IPS-18c (cell line): Measurements from ENCODE around the gene PLPP1.
"Not testable (repeated sequence)": the region's sequence is repeated elsewhere in the genome, so short reads cannot be mapped to it uniquely, and the experiment has no call there.

ENCODE experiments used
- H3K4me3 ChIP-seq: 2 replicates; pipeline ENCODE4 v1.7.0; 2013; ENCODE audit warnings: low read depth, mild to moderate bottlenecking, low read length, moderate library complexity; ENCODE audit not compliant: insufficient read depth
- H3K9me3 ChIP-seq: one replicate; pipeline ENCODE4 v1.6.1; 2013; ENCODE audit warnings: mild to moderate bottlenecking, low read length, moderate library complexity; ENCODE audit not compliant: control insufficient read depth, insufficient read depth

Gene PLPP1

DNA sequence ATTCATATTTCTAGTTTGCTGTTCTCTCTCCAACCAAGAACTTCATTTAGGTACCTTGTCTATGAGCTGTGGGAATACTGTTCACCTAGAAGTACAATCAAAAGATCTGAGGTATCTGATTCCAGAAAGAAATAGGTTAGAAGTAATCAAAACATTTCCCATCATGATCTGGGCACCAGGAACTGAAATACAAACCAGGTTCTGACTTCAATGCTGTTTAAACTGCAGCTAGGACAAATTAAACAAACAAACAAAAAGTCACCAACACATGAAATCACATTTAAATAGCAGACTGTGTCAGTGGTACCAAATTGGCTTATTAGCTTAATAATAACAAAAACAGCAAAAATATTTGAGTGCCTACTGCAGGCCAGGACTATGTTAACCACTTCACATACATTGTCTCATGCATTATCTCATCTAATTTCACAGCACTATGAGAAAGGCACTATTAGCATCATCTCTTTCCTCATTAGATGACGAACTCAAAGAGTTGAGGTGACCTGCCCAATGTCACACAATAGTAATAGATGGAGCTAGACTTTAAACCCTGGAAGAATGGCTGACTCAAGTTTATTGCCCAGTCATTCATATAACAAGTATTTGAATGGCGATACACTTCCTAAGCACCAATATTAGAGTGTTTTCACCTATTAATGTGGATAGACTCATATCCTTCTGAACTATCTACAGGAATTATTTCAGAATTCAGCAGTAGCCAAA is 14.5 kb downstream of the PLPP1 start:
- no peak overlapping the region for H3K4me3 ChIP-seq
- H3K9me3 ChIP-seq = no peaks in the 10 kb centered on the region

DNA sequence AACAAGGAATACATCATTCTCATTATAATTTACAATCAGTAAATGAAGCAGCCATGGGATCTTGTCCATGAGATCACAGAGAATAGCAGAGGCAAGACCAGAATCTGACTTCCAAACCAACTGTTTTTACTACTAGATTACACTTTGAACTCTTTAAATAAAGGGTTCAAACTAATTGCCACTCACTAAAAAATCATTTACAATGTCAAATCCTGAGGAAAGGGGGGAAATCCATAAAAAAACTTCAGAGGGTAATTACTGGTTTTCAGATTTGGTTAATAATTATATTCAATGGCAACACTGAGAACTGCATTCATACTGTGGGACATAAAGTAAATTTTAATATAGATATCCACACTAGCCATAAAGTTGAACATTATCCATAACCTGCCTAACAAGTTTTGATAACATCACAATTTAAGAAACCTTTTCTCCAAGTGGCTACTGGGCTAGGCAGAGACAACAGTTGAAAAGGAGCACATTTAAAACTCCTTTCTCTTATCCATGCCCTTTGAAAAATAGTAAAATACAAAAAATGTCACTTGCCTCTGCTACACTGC is 15.9 kb downstream of the PLPP1 start:
- H3K9me3 ChIP-seq = no peaks in the 10 kb centered on the region
- no peak overlapping the region for H3K4me3 ChIP-seq

DNA sequence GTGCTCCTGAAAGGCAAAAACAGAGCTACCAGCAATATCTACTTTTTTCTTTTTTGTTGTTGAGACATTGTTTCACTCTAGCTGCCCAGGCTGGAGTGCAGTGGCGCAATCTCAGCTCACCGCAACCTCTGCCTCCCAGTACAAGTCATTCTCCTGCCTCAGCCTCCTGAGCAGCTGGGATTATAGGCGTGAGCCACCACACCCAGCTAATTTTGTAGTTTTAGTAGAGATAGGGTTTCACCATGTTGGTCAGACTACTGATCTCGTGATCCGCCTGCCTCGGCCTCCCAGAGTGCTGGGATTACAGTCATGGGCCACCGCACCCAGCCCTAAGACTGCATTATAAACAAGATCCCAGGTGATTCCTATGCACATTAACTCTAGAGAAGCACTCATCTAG is 17.0 kb downstream of the PLPP1 start:
- no peaks in the 10 kb centered on the region for H3K9me3 ChIP-seq
- no peak overlapping the region for H3K4me3 ChIP-seq

DNA sequence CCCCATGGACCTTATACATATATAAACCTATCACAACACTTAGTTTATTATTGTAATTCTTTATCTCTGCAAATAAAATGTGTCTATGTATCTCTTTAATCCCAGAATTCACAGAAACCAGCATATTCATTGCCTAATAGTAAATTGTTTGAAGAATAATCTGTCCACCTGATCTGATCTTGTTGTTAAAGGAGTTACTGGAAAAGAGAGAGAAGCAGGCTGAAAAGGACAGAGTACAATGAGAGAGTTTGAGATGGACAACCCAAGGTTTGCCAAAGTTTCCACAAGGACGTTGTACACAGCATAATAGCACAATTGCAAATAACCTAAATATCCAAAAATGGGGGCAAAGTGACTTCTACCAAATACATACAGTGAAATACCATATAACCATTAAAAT is 23.8 kb downstream of the PLPP1 start:
- no peak overlapping the region for H3K4me3 ChIP-seq
- H3K9me3 ChIP-seq = no peaks in the 10 kb centered on the region

DNA sequence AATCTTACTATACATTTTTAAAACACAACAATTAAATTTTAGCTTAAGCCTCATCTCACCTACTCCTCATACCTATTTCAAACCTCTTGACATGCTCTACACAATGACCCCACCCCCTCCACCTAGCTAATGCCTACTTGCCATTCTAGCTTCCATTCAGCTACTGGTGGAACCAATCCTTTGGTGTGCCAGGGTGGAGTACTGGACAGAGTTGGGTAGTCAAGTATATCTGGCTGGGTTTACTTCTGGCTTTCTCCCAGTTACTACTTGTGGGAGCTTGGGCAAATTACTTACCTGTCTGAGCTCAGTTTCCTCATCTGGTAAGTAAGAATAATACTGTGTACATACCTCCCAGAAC is 24.3 kb downstream of the PLPP1 start:
- no peaks in the 10 kb centered on the region for H3K9me3 ChIP-seq
- no peak overlapping the region for H3K4me3 ChIP-seq

DNA sequence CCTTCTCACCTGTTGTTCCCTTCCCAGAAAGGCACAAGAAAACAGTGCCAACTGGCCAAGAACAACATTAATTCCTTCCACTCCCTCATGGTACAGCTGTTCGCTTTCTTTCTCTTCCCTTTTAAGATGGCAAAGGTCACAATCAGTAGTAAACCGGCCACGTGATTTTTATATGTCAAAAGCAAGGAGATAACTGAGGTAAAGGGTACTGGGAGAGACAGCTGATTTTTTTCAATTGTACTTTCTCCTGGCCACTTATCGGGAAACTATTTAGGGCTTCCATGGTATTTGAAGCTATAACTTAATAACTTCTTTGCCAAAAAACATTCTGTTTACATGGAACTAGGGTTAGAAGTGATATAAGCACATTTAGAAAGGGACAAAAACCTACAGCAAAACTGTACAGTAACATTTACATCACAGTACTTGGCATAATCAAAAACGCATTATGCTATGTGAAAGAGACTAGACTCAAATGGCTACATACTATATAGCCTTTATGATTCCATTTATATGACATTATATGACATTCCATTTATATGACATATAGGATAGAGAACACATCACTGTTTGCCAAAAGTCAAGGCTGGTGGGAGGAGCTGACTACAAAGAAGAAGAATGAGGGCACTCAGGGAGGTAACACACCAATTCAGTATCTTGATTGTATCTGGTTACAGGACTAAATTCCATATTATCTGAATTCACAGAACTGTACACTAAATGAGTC is 24.8 kb downstream of the PLPP1 start:
- Histone ChIP-seq H3K9me3 (no peaks in the 10 kb centered on the region), H3K4me3 (no peak overlapping the region)

DNA sequence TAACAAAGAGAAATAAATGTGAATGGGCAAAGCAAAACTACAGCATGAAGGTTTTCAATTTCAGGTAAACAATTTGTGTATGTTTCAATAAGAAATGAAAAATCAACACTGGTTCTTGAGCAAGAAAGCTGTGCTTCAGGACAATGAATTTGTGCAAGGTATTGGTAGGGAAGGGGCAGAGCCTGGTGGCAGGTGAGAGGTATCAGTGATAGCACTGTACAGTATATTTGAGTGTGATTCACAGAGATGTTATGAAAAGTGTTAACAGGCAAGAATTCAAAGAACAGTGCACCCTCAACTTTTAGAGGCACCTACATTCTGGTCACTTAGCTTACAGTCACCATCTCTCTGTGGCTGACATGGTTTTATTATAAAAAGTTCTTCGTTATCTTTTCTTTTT is 25.7 kb downstream of the PLPP1 start:
- no peak overlapping the region for H3K4me3 ChIP-seq
- no peaks in the 10 kb centered on the region for H3K9me3 ChIP-seq

DNA sequence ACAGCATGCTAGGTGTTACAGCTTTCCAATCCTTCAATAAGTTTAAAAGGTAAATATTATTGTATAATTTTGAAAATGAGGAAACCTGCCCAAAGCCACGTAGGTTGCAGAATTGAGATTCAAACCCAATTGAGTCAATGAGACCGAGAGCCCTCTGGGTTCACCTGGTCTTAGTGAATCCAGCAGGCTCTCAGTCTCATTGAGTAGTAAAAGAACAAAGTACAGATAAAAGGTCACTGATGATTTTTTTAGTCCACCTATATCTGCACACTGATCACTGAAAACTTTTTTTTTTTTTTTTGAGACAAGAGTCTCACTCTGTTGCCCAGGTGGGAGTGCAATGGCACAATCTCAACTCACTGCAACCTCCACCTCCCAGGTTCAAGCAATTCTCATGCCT is 27.2 kb downstream of the PLPP1 start:
- no peak overlapping the region for H3K4me3 ChIP-seq
- no peaks in the 10 kb centered on the region for H3K9me3 ChIP-seq

DNA sequence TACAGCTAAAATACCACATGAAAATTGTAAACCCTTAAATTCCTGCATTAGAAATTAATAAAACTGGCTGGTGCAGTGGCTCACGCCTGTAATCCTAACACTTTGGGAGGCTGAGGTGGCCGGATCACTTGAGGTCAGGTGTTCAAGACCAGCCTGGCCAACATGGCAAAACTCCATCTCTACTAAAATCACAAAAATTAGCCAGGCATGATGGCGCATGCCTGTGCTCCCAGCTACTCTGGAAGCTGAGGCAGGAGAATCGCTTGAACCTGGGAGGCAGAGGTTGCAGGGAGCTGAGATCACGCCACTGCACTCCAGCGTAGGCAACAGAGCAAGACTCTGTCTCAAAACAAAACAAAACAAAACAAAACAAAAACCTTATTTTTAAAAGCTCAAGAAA is 29.1 kb downstream of the PLPP1 start:
- not testable (repeated sequence) for H3K4me3 ChIP-seq, H3K9me3 ChIP-seq

DNA sequence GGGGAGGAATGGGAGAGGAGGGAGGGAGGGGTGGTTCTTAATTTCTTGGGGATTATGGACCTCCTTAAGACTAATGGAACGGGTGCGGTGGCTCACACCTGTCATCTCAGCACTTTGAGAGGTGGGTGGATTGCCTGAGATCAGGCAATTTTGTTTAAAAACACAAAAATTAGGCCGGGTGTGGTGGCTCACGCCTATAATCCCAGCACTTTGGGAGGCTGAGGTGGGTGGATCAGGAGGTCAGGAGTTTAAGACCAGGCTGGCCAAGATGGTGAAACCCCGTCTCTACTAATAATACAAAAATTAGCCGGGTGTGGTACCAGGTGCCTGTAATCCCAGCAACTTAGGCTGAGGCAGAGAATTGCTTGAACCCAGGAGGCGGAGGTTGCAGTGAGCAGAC is 30.8 kb downstream of the PLPP1 start:
- not testable (repeated sequence) for H3K4me3 ChIP-seq, H3K9me3 ChIP-seq

DNA sequence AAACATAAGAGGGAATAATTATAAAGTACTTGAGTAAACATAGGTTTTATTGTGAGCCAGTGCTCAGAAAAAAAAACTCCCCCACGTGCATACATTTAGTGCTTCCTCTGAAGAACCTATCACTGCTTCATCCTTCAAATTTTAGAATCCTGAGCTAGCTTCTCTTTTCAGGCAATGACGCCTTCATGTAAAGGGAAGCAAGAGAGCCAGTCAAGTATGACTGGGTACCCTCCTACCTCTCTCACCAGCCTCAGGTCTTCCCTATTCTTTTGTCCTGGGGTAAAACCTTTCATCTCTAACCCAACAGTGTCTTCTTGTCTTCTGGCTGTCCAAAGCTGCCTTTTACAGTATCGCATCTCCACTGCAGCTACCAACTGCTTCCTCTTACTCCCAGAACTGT is 32.0 kb downstream of the PLPP1 start:
- H3K4me3 ChIP-seq = no peak overlapping the region
- H3K9me3 ChIP-seq = no peaks in the 10 kb centered on the region

DNA sequence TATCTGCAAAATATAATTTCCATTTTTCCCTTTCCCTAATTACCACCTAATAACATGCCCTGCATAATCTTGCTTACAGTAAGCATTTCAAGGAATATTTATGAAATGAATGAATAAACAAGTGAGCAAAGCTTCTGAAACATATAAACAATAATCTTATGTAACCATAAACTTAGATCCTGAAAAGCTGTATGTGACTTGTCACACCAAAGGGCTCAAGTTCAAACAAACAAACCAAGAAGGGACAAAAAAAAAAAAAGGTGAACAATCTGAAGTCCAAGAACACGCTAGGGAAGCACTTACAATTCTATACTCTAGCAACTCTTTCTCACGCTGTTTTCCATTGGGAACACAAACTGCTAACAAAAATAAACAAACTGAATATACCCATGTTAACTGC is 36.3 kb downstream of the PLPP1 start:
- Histone ChIP-seq H3K9me3 (no peaks in the 10 kb centered on the region), H3K4me3 (no peak overlapping the region)

DNA sequence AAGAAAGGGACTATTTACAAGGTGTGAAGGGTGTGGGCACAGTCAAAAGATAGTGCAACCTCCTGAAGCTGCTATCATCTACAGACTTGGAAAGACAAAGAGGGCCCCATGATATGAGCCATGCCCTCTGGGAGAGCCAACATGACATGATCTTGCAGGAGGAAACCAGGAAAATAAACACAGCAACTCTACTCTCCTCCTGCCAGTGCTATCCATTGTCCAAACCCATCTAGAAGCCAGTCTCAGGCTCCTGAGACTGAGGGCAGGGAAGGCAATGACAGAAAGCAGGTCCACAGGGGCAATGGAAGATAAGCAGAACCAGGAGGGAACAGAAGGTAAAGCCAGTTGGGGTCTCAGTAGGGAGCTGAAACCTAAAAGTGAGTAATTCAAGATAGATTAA is 37.1 kb downstream of the PLPP1 start:
- H3K4me3 ChIP-seq = no peak overlapping the region
- H3K9me3 ChIP-seq = no peaks in the 10 kb centered on the region

DNA sequence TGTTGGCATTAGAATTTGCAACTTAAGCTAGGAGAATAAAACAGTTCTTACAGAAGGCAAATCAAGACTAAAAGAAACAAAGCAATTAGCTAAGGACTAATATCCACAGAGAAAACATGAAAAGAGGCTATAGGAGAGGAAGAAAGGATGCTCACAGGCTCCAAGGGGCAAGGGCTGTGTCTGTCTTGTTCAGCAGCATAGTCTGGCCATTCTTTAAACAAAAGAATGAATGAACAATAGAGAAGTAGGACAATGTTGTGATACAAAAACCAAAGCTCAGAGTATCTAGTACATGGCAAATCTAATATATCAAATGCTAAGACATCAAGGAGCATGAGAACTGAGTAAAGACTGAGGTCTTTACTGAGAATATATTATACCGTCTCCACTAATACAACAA is 39.5 kb downstream of the PLPP1 start:
- Histone ChIP-seq H3K4me3 (no peak overlapping the region), H3K9me3 (no peaks in the 10 kb centered on the region)

DNA sequence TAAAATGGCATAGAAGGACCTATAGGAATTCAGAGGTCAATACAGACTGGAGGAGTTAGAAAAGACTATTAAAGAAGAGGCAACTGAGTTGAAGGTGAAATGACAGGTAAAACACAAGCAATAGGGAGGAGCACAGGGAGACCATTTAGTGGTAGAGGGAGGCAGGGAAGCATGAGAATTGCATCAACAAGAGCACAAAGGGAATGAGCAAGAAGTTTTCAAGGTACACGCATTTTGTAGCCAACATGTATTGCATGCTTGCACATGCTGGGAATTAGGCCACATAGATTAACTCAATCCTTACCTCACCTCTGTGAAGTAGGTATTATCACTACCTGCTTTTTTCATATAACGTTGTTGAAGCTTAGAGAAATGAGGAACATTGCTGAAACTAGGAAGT is 42.3 kb downstream of the PLPP1 start:
- Histone ChIP-seq H3K4me3 (no peak overlapping the region), H3K9me3 (no peaks in the 10 kb centered on the region)

DNA sequence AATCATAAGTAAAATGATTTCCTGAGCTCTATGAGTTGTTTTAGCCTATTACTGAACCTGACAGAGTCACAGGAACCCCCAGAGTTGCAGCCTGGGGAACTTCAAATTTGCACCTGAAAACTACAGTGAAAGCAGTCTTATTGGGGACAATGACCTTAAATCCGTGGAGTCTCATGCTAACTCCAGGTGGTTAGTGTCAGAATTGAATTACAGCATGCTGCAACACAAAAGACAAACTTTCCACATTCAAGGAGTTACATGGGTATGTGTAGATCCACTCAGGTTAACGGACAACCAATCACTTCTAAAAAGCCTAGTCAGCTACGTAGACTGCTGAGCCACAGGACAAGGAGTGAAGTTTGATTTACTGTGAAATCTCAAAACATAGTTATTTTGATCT is 49.7 kb downstream of the PLPP1 start:
- no peak overlapping the region; the same call in 1 of the 2 replicates for H3K4me3 ChIP-seq
- H3K9me3 ChIP-seq = no peaks in the 10 kb centered on the region

DNA sequence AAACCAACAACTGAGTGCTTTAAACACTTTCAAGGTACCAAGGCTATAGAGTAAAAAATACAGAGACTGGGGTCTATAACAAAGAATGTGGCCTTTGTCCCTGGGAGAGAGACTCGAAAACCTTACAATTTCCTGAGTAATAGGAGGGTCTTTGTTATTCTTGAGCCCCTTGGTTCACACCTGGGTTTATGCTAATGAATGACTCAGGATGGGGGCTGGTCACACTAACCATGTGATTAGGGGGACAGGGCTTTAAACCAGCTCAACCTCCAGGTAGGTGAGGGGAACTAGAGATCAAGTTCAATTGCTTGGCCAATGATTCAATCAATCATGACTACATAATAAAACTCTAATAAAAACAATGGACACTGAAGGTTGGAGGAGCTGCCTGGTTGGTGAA is 50.2 kb downstream of the PLPP1 start:
- no peak overlapping the region; the same call in 1 of the 2 replicates for H3K4me3 ChIP-seq
- no peaks in the 10 kb centered on the region for H3K9me3 ChIP-seq

DNA sequence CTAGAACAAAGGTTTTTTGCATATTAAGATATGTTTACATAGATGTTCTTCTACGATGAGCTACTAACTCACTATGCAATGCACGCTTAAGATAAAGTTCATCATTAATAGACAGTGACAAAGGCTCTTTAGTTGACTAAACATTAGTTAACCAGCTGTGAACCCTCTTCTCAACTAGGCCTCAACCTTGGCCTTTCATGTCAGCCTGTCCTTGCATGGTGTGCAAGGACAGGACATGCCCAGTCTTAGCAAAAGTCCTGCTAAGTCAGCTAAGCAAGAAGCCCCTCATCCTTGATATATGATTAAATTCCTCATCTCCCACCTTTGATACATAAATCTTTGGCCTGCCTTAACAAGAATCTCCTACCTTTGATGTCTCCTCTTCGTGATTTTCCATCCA is 50.9 kb downstream of the PLPP1 start:
- Histone ChIP-seq H3K4me3 (no peak overlapping the region), H3K9me3 (no peaks in the 10 kb centered on the region)
